Neural crest cell (in vitro differentiated cells): ENCODE data around the gene NRG3. TPM values are rescaled to one million over a fixed set of nuclear protein-coding genes. Genes with fewer than 3 reads are reported as not detected.

Source experiments
- DNase-seq: peaks from one replicate; pipeline ENCODE4 v3.0.0; 2021; ENCODE audit warnings: low read depth, mixed read lengths, low spot score
- H3K27ac Mint-ChIP-seq: one replicate; pipeline ENCODE4 v1.8.0; 2021; ENCODE audit warnings: mild to moderate bottlenecking, mixed read lengths; ENCODE audit not compliant: unreplicated experiment
- H3K27me3 Mint-ChIP-seq: 2 replicates; pipeline ENCODE4 v1.8.0; 2021; ENCODE audit warnings: low read depth, mild to moderate bottlenecking, mixed read lengths
- H3K36me3 Mint-ChIP-seq: 2 replicates; pipeline ENCODE4 v1.8.0; 2021; ENCODE audit warnings: low read depth, mild to moderate bottlenecking, mixed read lengths
- H3K4me1 Mint-ChIP-seq: 2 replicates; pipeline ENCODE4 v1.8.0; 2021; ENCODE audit warnings: mixed read lengths
- H3K4me3 Mint-ChIP-seq: one replicate; pipeline ENCODE4 v1.8.0; 2021; ENCODE audit warnings: mild to moderate bottlenecking, mixed read lengths
- H3K9me3 Mint-ChIP-seq: 2 replicates; pipeline ENCODE4 v1.8.0; 2021; ENCODE audit warnings: mixed read lengths
- CTCF ChIP-seq: fragments of 200-600 bp; sonication (generic); conservative IDR thresholded peaks from 2 replicates; pipeline ENCODE4 v1.5.0; 2021; ENCODE audit warnings: antibody characterized with exemption, mild to moderate bottlenecking
- total RNA-seq: library from RNA; stranded (reverse); gene quantifications from 2 replicates; pipeline ENCODE4 v1.2.1, GENCODE V29; 2021

NRG3 gene
- total RNA-seq, 1 donor from 2014 or later = 3.1 TPM

- H3K4me1 Mint-ChIP-seq = peaks cover 8% of the 10 kb centered on the region
- no peaks in the 10 kb centered on the region for H3K27me3 Mint-ChIP-seq
- DNase-seq = no peak
- H3K27ac Mint-ChIP-seq = no peak overlapping the region
- no peak overlapping the region for H3K4me3 Mint-ChIP-seq
- no peak for TF ChIP-seq CTCF
- no peaks in the 10 kb centered on the region for H3K36me3 Mint-ChIP-seq
- peaks cover 3% of the 10 kb centered on the region for H3K9me3 Mint-ChIP-seq
Observed at GRCh38 chr10:82722273-82722672, 847.3 kb downstream of the NRG3 start.

- Mint-ChIP-seq H3K27ac (no peak overlapping the region), H3K9me3 (no peaks in the 10 kb centered on the region), H3K4me3 (no peak overlapping the region), H3K27me3 (no peaks in the 10 kb centered on the region), H3K36me3 (peaks cover 2% of the 10 kb centered on the region), H3K4me1 (peaks cover 5% of the 10 kb centered on the region)
- no peak for TF ChIP-seq CTCF
- DNase-seq = no peak
Observed at GRCh38 chr10:82736305-82736704, 861.3 kb downstream of the NRG3 start.

- no peaks in the 10 kb centered on the region for H3K27me3 Mint-ChIP-seq
- no peak for TF ChIP-seq CTCF
- no peak for DNase-seq
- H3K9me3 Mint-ChIP-seq = no peaks in the 10 kb centered on the region
- H3K4me3 Mint-ChIP-seq = no peak overlapping the region
- H3K36me3 Mint-ChIP-seq = no peaks in the 10 kb centered on the region
- H3K27ac Mint-ChIP-seq = no peak overlapping the region
- H3K4me1 Mint-ChIP-seq = peaks cover 5% of the 10 kb centered on the region
Observed at GRCh38 chr10:82737549-82737948, 862.6 kb downstream of the NRG3 start.

DNA sequence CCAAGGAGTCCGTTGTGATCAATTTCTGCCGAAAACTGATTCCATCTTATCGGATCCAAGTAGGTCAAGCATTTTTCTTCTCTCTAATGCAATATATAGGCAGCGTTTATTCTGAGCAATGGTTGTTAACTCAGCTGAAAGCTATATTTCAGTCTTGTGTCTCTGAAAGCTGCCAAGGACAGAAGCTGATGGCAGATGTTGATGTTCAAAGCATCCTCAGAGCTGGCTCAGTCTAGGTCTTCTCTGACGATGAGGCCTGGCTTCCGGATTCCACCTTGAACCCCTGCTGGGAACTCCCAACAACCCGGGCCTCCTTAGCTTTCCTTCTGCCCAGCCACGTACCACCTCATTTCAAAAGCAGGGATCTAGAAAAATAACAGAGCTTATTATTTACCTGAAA is 863.6 kb downstream of the NRG3 start:
- no peak overlapping the region for H3K4me3 Mint-ChIP-seq
- H3K36me3 Mint-ChIP-seq = no peaks in the 10 kb centered on the region
- no peak overlapping the region for H3K27ac Mint-ChIP-seq
- no peak for TF ChIP-seq CTCF
- DNase-seq = no peak
- H3K27me3 Mint-ChIP-seq = no peaks in the 10 kb centered on the region
- H3K9me3 Mint-ChIP-seq = no peaks in the 10 kb centered on the region
- H3K4me1 Mint-ChIP-seq = peaks cover 5% of the 10 kb centered on the region

- Mint-ChIP-seq H3K4me3 (no peak overlapping the region), H3K27ac (no peak overlapping the region), H3K9me3 (no peaks in the 10 kb centered on the region), H3K4me1 (peaks cover 3% of the 10 kb centered on the region), H3K27me3 (no peaks in the 10 kb centered on the region), H3K36me3 (no peaks in the 10 kb centered on the region)
- no peak for TF ChIP-seq CTCF
- DNase-seq = no peak
Observed at GRCh38 chr10:82742478-82742877, 867.5 kb downstream of the NRG3 start.

- H3K27ac Mint-ChIP-seq = no peak overlapping the region
- no peaks in the 10 kb centered on the region for H3K4me1 Mint-ChIP-seq
- TF ChIP-seq CTCF = no peak
- no peaks in the 10 kb centered on the region for H3K27me3 Mint-ChIP-seq
- H3K36me3 Mint-ChIP-seq = no peaks in the 10 kb centered on the region
- H3K9me3 Mint-ChIP-seq = no peaks in the 10 kb centered on the region
- no peak for DNase-seq
- no peak overlapping the region for H3K4me3 Mint-ChIP-seq
Observed at GRCh38 chr10:82742898-82743297, 867.9 kb downstream of the NRG3 start.
